Measurements from ENCODE around the gene CCDC17.

DNA sequence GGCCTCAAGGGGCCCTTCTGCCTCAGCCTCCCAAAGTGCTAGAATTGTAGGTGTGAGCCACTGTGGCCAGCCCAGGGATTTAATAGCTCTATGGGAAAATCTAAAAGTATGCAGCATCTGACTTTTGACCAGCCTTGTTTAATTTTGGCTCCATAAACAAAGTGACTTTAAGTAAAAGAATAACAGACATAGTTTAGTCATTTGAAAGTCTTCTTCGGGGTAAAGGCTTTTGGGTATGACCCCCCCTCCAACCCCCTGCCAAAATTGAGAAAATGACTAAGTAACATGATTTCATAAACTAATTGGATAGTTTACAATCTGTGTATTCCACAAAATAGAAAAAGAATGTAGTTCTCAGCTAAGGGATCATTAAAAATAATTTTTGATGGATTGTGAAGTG lies 45.5 kb upstream of the CCDC17 start:
- TF ChIP-seq, protein P1, sequence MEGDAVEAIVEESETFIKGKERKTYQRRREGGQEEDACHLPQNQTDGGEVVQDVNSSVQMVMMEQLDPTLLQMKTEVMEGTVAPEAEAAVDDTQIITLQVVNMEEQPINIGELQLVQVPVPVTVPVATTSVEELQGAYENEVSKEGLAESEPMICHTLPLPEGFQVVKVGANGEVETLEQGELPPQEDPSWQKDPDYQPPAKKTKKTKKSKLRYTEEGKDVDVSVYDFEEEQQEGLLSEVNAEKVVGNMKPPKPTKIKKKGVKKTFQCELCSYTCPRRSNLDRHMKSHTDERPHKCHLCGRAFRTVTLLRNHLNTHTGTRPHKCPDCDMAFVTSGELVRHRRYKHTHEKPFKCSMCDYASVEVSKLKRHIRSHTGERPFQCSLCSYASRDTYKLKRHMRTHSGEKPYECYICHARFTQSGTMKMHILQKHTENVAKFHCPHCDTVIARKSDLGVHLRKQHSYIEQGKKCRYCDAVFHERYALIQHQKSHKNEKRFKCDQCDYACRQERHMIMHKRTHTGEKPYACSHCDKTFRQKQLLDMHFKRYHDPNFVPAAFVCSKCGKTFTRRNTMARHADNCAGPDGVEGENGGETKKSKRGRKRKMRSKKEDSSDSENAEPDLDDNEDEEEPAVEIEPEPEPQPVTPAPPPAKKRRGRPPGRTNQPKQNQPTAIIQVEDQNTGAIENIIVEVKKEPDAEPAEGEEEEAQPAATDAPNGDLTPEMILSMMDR (IDR thresholded peaks at IDR 0.05): no peak
- TF ChIP-seq POLR2A (IDR thresholded peaks at IDR 0.05): no peak

All from thyroid gland (tissue), 4 donors.